ENCODE data around the gene TLCD3B.

DNA sequence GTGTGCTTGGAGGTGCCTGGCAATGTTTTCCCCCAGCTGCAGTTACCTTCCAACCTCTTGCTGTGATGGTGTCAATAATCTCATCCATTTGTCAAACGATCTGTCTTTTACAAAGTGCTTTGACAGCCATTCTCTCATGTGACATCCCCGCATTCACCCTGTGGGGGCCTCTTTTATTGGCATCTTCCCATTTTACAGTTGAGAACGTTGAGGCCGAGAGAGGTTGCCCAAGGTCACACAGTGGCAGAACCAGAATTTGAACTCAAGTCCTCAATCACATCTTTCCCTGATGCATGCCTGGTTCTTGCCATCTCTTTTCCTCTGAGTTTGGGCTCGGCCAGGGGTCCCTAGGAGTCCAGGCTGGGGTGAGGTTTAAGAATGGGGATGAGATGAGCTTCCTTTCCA is 55.9 kb downstream of the TLCD3B start:
- TF ChIP-seq EZH2phosphoT487 (IDR thresholded peaks at IDR 0.05; ENCODE audit: insufficient read depth, low read depth), result no peak
- no peak for TF ChIP-seq EZH2 (IDR thresholded peaks at IDR 0.05; ENCODE audit: insufficient read depth, poor library complexity, severe bottlenecking)

Measured in GM23248 (cell line).